Measurements from ENCODE around the gene RNF111. TPM values are rescaled to one million over a fixed set of nuclear protein-coding genes. Genes with fewer than 3 reads are reported as not detected.

The RNF111 gene
- polyA plus RNA-seq, 1 experiment, result 28.7 TPM

DNA sequence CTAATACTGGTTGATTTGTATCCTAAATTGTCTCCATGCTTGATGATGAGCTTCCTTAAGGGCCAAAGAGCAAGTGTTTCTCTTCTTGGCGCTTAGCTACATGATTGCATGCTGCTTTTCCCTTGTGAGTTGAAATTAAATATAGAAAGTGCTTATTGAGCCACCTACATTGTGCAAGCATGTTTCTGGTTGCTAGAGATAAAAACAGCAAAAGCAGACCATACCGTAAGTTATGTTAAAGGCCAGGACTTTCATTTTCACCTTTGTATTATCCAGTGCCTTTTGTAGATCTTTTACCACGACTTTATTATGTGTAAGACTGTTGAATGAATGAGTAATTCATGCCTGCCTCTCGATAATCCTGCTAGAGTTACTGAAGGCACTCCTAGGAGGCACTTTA is 75.6 kb downstream of the RNF111 start:
- CTCF ChIA-PET, result no interaction called here
- Histone ChIP-seq H3K4me3 (ENCODE audit: low read depth, low read length) (no peak overlapping the region), H3K36me3 (ENCODE audit: control insufficient read depth, insufficient read depth, low read length) (peaks cover 9% of the 10 kb centered on the region), H3K27me3 (ENCODE audit: control insufficient read depth, insufficient read depth, low read length) (no peaks in the 10 kb centered on the region)
- no peak for DNase-seq (ENCODE audit: low read depth)
- POLR2A ChIA-PET, result no interaction called here
- TF ChIP-seq, protein P1, sequence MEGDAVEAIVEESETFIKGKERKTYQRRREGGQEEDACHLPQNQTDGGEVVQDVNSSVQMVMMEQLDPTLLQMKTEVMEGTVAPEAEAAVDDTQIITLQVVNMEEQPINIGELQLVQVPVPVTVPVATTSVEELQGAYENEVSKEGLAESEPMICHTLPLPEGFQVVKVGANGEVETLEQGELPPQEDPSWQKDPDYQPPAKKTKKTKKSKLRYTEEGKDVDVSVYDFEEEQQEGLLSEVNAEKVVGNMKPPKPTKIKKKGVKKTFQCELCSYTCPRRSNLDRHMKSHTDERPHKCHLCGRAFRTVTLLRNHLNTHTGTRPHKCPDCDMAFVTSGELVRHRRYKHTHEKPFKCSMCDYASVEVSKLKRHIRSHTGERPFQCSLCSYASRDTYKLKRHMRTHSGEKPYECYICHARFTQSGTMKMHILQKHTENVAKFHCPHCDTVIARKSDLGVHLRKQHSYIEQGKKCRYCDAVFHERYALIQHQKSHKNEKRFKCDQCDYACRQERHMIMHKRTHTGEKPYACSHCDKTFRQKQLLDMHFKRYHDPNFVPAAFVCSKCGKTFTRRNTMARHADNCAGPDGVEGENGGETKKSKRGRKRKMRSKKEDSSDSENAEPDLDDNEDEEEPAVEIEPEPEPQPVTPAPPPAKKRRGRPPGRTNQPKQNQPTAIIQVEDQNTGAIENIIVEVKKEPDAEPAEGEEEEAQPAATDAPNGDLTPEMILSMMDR (IDR thresholded peaks at IDR 0.05; ENCODE audit: insufficient read depth, low read depth, low read length), result no peak

DNA sequence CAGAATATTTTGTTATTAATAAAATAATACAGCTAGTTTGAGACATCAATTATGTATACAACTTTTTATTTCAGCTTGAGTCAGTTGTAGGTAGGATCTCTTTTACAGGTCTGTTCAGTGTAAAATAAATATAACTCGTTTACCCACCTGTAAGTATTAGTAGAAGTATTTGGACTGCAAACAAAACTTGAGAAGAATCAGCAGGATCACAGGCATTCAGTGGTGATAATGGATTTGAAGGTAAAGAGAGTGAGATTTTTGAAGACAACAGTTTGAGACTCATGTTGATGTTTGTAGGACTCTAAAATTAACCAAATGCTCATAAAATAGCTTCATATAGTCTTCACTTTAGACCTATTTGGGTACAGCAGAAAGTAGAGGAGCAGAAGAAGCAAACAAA is 82.0 kb downstream of the RNF111 start:
- ChIA-PET POLR2A (no interaction called here), CTCF (no interaction called here)
- DNase-seq (ENCODE audit: low read depth), result no peak
- Histone ChIP-seq H3K36me3 (ENCODE audit: control insufficient read depth, insufficient read depth, low read length) (peaks cover 7% of the 10 kb centered on the region), H3K4me3 (ENCODE audit: low read depth, low read length) (no peak overlapping the region), H3K27me3 (ENCODE audit: control insufficient read depth, insufficient read depth, low read length) (no peaks in the 10 kb centered on the region)
- TF ChIP-seq, protein P1 (IDR thresholded peaks at IDR 0.05; ENCODE audit: insufficient read depth, low read depth, low read length), result no peak

DNA sequence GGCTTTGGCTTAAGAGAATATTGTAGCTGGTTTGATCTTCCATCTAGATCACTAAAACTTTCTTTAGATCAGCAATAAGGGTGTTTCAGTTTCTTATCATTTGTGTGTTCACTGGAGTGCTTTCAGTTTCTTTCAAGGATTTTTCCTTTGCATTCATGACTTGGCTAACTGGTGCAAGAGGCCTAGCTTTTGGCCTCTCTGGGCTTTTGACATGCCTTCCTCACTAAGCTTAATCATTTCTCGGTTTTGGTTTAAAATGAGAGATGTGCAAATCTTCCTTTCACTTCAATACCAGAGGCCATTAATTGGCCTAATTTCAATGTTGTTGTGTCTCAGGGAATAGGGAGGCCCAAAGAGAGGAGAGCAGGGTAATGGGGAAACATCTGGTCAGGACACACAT is 87.1 kb downstream of the RNF111 start:
- H3K36me3 ChIP-seq (ENCODE audit: control insufficient read depth, insufficient read depth, low read length), result peaks cover 4% of the 10 kb centered on the region
- TF ChIP-seq, protein P1 (IDR thresholded peaks at IDR 0.05; ENCODE audit: insufficient read depth, low read depth, low read length), result no peak
- DNase-seq (ENCODE audit: low read depth), result no peak
- H3K4me3 ChIP-seq (ENCODE audit: low read depth, low read length), result no peak overlapping the region
- POLR2A ChIA-PET, result no interaction called here
- CTCF ChIA-PET, result interaction anchor here (1.4 kb wide), 1 partner anchor 20 kb away, joined by 3 read pairs; no protein-coding TSS in a partner anchor
- no peaks in the 10 kb centered on the region for H3K27me3 ChIP-seq (ENCODE audit: control insufficient read depth, insufficient read depth, low read length)

DNA sequence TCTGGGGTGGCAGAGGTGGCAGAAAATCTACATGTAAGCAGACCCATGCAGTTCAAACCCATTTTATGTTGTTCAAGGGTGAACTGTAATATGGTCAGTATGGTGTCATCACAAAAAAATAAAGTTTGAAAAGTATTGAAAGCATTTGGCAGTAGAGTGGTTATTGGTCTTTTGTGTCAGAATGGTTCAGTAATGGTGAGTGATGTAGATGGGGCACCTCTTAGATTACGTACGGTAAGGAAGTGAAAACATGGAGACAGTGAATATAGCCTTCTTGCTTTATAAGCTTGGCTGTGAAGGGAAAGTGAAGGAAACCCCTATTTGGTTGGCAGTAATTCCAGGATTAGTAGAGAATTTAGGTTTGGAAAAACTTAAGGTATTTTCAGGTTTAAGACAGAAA is 100.3 kb downstream of the RNF111 start:
- Histone ChIP-seq H3K4me3 (ENCODE audit: low read depth, low read length) (no peak overlapping the region), H3K36me3 (ENCODE audit: control insufficient read depth, insufficient read depth, low read length) (peaks cover 5% of the 10 kb centered on the region), H3K27me3 (ENCODE audit: control insufficient read depth, insufficient read depth, low read length) (no peaks in the 10 kb centered on the region)
- DNase-seq (ENCODE audit: low read depth), result no peak
- POLR2A ChIA-PET, result no interaction called here
- TF ChIP-seq, protein P1 (IDR thresholded peaks at IDR 0.05; ENCODE audit: insufficient read depth, low read depth, low read length), result no peak
- CTCF ChIA-PET, result interaction anchor here (0.7 kb wide), 1 partner anchor 20 kb away, joined by 3 read pairs; no protein-coding TSS in a partner anchor

DNA sequence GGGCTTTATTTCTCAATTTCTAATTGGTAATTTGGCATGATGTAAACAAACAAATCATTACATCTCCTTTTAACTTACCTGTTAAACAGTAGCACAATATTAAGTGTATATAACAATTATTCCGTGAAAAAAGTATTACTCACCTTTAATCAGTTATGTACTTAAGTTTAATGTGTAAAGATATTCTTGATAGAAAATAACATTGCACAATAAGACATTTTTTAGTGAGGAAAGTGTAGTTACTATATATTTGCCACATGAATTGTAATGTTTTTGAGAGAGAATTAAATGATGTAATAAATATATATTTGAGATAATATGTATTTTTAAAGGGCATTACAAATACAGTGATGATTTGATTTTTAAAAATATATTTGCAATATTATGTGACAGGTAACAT is 106.6 kb downstream of the RNF111 start:
- H3K4me3 ChIP-seq (ENCODE audit: low read depth, low read length), result no peak overlapping the region
- TF ChIP-seq, protein P1 (IDR thresholded peaks at IDR 0.05; ENCODE audit: insufficient read depth, low read depth, low read length), result no peak
- ChIA-PET CTCF (interaction anchor here (1.3 kb wide), 1 partner anchor 20 kb away, joined by 3 read pairs; no protein-coding TSS in a partner anchor), POLR2A (no interaction called here)
- DNase-seq (ENCODE audit: low read depth), result no peak
- H3K27me3 ChIP-seq (ENCODE audit: control insufficient read depth, insufficient read depth, low read length), result no peaks in the 10 kb centered on the region
- peaks cover 3% of the 10 kb centered on the region for H3K36me3 ChIP-seq (ENCODE audit: control insufficient read depth, insufficient read depth, low read length)

All from BJ (cell line).